ENCODE measurements around the gene NAE1.
"Not testable (repeated sequence)": the region's sequence is repeated elsewhere in the genome, so short reads cannot be mapped to it uniquely, and the experiment has no call there.

NAE1 gene

DNA sequence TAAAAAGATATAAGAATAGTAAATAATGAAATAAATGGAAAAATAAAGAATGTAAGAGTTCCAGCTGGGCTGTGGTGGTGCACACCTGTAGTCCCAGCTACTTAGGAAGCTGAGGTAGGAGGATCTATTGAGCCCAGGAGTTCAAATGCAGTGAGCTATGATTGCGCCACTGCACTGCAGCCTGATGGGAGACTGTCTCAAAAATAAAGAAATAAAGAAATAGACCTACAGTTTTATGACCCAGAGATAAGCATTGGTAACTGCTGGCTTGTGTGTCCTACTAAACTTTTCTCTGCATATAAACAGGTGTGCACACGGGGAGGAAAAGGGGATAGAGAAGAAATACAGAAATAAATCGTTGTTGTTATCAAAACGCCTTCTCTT lies 41.8 kb upstream of the NAE1 start:
- Histone ChIP-seq H3K27me3 (no peaks in the 10 kb centered on the region), H3K4me3 (peak overlapping the region; percentile 37 to 45), H3K36me3 (no peaks in the 10 kb centered on the region), H3K9me3 (no peaks in the 10 kb centered on the region), H3K27ac (peak overlapping the region; percentile 68 to 75), H3K4me1 (peaks cover 0 to 25% (median 13%) of the 10 kb centered on the region in 4 donors)
- no peak for DNase-seq
- intact Hi-C loops (cut with DNase I; ENCODE audit: low total_unique reads) = loop anchor here (10.0 kb wide), 1 partner anchor 328 kb away; no protein-coding TSS in a partner anchor
- TF ChIP-seq, protein P1, sequence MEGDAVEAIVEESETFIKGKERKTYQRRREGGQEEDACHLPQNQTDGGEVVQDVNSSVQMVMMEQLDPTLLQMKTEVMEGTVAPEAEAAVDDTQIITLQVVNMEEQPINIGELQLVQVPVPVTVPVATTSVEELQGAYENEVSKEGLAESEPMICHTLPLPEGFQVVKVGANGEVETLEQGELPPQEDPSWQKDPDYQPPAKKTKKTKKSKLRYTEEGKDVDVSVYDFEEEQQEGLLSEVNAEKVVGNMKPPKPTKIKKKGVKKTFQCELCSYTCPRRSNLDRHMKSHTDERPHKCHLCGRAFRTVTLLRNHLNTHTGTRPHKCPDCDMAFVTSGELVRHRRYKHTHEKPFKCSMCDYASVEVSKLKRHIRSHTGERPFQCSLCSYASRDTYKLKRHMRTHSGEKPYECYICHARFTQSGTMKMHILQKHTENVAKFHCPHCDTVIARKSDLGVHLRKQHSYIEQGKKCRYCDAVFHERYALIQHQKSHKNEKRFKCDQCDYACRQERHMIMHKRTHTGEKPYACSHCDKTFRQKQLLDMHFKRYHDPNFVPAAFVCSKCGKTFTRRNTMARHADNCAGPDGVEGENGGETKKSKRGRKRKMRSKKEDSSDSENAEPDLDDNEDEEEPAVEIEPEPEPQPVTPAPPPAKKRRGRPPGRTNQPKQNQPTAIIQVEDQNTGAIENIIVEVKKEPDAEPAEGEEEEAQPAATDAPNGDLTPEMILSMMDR (IDR thresholded peaks at IDR 0.05) = no peak

DNA sequence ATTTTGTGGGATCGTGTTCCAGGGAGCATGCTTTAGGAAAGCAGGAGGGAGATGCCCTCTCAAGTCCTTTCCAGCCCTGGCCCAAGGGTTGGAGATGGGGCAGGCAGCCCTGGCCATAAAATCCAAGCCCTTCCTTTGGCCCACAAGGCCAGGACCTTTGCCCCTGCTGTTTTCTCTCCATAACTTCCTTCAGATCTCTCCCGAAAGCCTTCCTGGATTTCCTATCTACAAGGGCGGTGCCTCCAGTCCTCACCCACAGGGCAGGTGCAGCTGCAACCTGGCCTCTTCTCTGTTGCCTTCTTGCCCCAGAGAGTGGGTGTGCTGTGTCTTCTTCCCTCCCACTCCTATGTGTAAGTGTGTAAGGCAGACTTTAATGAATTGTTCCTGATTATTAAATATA lies 41.1 kb upstream of the NAE1 start:
- no peaks in the 10 kb centered on the region for H3K27me3 ChIP-seq
- H3K4me1 ChIP-seq = peaks cover 0 to 25% (median 13%) of the 10 kb centered on the region in 4 donors
- H3K36me3 ChIP-seq = no peaks in the 10 kb centered on the region
- H3K4me3 ChIP-seq = no peak overlapping the region
- TF ChIP-seq, protein P1 (IDR thresholded peaks at IDR 0.05) = no peak
- no peak overlapping the region for H3K27ac ChIP-seq
- no peaks in the 10 kb centered on the region for H3K9me3 ChIP-seq
- DNase-seq = no peak
- intact Hi-C loops (cut with DNase I; ENCODE audit: low total_unique reads) = loop anchor here (10.0 kb wide), 1 partner anchor 327 kb away; no protein-coding TSS in a partner anchor

DNA sequence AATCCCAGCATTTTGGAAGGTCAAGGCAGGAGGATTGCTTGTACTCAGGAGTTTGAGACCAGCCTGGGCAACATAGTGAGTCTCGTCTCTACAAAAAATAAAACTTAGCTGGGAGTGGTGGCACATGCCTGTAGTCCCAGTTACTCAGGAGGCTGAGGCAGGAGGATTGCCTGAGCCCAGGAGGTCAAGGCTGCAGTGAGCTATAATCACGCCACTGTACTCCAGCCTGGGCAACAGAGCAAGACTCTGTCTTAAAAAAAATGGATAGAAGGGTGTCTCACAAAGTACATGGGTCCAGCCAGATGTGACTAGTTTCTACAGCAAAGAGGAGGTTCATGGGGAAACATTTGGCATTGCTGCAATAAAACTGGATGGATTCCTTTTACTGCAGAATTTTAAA lies 40.6 kb upstream of the NAE1 start:
- DNase-seq, H3K9me3 ChIP-seq, H3K36me3 ChIP-seq, H3K4me3 ChIP-seq, H3K27me3 ChIP-seq, H3K27ac ChIP-seq: not testable (repeated sequence)
- peaks cover 0 to 25% (median 13%) of the 10 kb centered on the region in 4 donors for H3K4me1 ChIP-seq
- intact Hi-C loops (cut with DNase I; ENCODE audit: low total_unique reads) = loop anchor here (10.0 kb wide), 1 partner anchor 327 kb away; no protein-coding TSS in a partner anchor

DNA sequence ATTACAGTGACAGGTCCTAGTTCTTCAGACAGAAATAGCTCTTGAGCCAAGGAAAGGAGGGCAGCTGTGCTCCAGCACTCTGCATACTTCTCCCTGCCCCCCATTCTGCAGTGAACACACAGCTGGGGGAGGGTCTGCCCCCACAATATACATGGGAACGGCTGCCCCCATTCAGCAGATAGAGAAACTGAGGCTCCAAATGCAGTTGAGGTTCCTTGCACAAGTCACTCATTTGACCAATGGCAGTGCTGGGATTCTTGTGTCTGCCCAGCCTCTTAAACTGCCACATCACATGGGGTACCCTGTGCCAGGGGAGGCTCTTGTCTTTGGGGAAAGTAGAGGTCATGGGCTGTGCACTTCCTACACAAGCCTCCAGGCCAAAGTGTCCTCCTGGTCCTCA lies 38.6 kb upstream of the NAE1 start:
- H3K27ac ChIP-seq = no peak overlapping the region
- TF ChIP-seq, protein P1 (IDR thresholded peaks at IDR 0.05) = no peak
- peaks cover 0 to 18% (median 13%) of the 10 kb centered on the region in 4 donors for H3K4me1 ChIP-seq
- no peak for DNase-seq
- H3K36me3 ChIP-seq = no peaks in the 10 kb centered on the region
- H3K27me3 ChIP-seq = no peaks in the 10 kb centered on the region
- no peak overlapping the region for H3K4me3 ChIP-seq
- intact Hi-C loops (cut with DNase I; ENCODE audit: low total_unique reads) = loop anchor here (5.0 to 10.0 kb wide), 3 partner anchors 37 to 262 kb away; partner anchors contain the start of gene NAE1
- H3K9me3 ChIP-seq = no peaks in the 10 kb centered on the region

DNA sequence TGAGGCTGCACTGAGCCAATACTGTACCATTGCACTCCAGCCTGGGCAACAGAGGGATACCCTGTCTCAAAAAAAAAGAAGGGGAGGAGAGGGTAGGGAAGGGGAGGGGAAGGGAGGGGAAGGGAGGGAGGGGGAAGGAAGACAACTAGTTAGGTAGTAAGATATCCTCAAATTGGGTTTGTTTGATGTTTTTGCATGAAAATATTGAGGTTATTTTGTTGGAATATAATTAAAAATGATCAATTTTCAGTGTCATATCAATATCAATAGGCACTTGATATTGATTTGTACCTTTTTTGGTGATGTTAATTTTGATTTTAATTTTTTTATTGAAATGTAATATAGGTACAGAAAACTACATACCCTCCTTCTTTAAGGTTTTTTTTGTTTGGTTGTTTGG lies 32.9 kb upstream of the NAE1 start:
- Histone ChIP-seq H3K4me1 (peaks cover 0 to 2% (median 0%) of the 10 kb centered on the region in 4 donors), H3K4me3 (no peak overlapping the region), H3K27me3 (no peaks in the 10 kb centered on the region), H3K36me3 (no peaks in the 10 kb centered on the region), H3K27ac (no peak overlapping the region), H3K9me3 (no peaks in the 10 kb centered on the region)
- intact Hi-C loops (cut with DNase I; ENCODE audit: low total_unique reads) = loop anchor here (10.0 kb wide), 1 partner anchor 139 kb away; no protein-coding TSS in a partner anchor
- TF ChIP-seq, protein P1 (IDR thresholded peaks at IDR 0.05) = no peak
- no peak for DNase-seq

DNA sequence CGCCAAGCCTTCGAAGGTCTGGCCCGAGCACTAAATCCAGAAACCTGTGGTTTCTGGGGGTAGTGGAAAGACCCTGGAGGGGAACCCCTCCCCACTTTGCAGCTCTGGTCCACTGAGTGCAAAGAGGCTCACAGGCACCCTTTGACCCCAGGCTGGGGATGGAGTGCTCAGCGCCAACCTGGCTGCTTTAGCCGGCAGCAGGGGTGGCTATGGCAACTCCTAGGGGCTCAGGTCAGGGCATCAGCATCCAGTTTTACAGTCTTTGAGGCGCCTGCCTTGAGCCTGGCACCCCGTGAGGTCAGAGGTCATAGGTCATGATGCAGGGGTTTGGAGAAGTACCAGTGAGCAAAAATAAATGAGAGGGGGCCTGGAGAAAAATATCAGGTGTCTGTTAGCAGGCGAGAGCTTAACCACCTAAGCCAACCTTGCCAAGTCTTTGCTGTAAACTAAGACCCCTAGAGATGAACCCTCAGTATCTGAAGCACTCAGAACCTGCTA lies 31.3 kb upstream of the NAE1 start:
- Histone ChIP-seq H3K27ac (no peak overlapping the region), H3K9me3 (no peaks in the 10 kb centered on the region), H3K4me1 (no peaks in the 10 kb centered on the region), H3K36me3 (no peaks in the 10 kb centered on the region), H3K4me3 (no peak overlapping the region), H3K27me3 (no peaks in the 10 kb centered on the region)
- TF ChIP-seq, protein P1 (IDR thresholded peaks at IDR 0.05) = no peak
- intact Hi-C loops (cut with DNase I; ENCODE audit: low total_unique reads) = loop anchor here (10.0 kb wide), 1 partner anchor 137 kb away; no protein-coding TSS in a partner anchor
- DNase-seq = no peak
